GM23338 (cell line): ENCODE results near the gene MYDGF. TPM values are rescaled to one million over a fixed set of nuclear protein-coding genes. Genes with fewer than 3 reads are reported as not detected.

Experiments used
- ATAC-seq: fragments of 200-7000 bp; cut with Tn5 transposase; 3 replicates; pipeline ENCODE4 v1.9.1; 2020
- DNase-seq: peaks from one replicate; pipeline ENCODE4 v3.0.0-alpha.2; 2015; ENCODE audit warnings: low spot score
- H2AFZ ChIP-seq: fragments of 200-600 bp; sonication (generic); 2 replicates; pipeline ENCODE4 v1.8.0; 2016; ENCODE audit warnings: antibody characterized with exemption, mild to moderate bottlenecking, moderate library complexity
- H3F3A ChIP-seq: fragments of 200-600 bp; sonication (generic); replicated peaks from 2 replicates; pipeline ENCODE4 v1.8.0; 2017; ENCODE audit warnings: antibody characterized with exemption, mixed run types, low read depth
- H3K27ac ChIP-seq: fragments of 200-600 bp; sonication (generic); 2 replicates; pipeline ENCODE4 v1.6.1; 2016; ENCODE audit warnings: low read depth
- H3K27me3 ChIP-seq: fragments of 200-600 bp; sonication (generic); 2 replicates; pipeline ENCODE4 v1.8.0; 2016; ENCODE audit warnings: mild to moderate bottlenecking, mixed run types, moderate library complexity; ENCODE audit not compliant: insufficient read depth
- H3K36me3 ChIP-seq: fragments of 200-600 bp; sonication (generic); 2 replicates; pipeline ENCODE4 v1.8.0; 2016; ENCODE audit warnings: mild to moderate bottlenecking; ENCODE audit not compliant: insufficient read depth
- H3K4me1 ChIP-seq: fragments of 200-600 bp; sonication (generic); 2 replicates; pipeline ENCODE4 v1.8.0; 2016; ENCODE audit warnings: mild to moderate bottlenecking, moderate library complexity; ENCODE audit not compliant: insufficient read depth
- H3K4me2 ChIP-seq: fragments of 200-600 bp; sonication (generic); 2 replicates; pipeline ENCODE4 v1.7.1; 2017; ENCODE audit warnings: mixed run types
- H3K4me3 ChIP-seq: fragments of 200-600 bp; sonication (generic); 2 replicates; pipeline ENCODE4 v1.6.1; 2016; ENCODE audit warnings: mixed run types
- H3K79me2 ChIP-seq: fragments of 200-600 bp; sonication (generic); replicated peaks from 2 replicates; pipeline ENCODE4 v1.8.0; 2017; ENCODE audit warnings: mild to moderate bottlenecking; ENCODE audit not compliant: insufficient read depth
- H3K9me2 ChIP-seq: fragments of 200-600 bp; sonication (generic); 2 replicates; pipeline ENCODE4 v1.8.0; 2017; ENCODE audit not compliant: insufficient read depth
- H4K20me1 ChIP-seq: fragments of 200-600 bp; sonication (generic); replicated peaks from 2 replicates; pipeline ENCODE4 v1.8.0; 2017; ENCODE audit warnings: mild to moderate bottlenecking; ENCODE audit not compliant: insufficient read depth
- H3K27ac Mint-ChIP-seq: 2 replicates; pipeline ENCODE4 v1.8.0; 2020; ENCODE audit warnings: inconsistent platforms, mild to moderate bottlenecking, moderate library complexity, mixed read lengths
- H3K27me3 Mint-ChIP-seq: 3 replicates; pipeline ENCODE4 v1.8.0; 2022; ENCODE audit warnings: low read depth, mild to moderate bottlenecking, moderate library complexity, mixed read lengths, inconsistent platforms; ENCODE audit not compliant: insufficient read depth, poor library complexity
- H3K36me3 Mint-ChIP-seq: 3 replicates; pipeline ENCODE4 v1.8.0; 2021; ENCODE audit warnings: low read depth, mild to moderate bottlenecking, inconsistent platforms, moderate library complexity, mixed read lengths
- H3K4me1 Mint-ChIP-seq: 3 replicates; pipeline ENCODE4 v1.8.0; 2020; ENCODE audit warnings: mild to moderate bottlenecking, inconsistent platforms, mixed read lengths
- H3K4me3 Mint-ChIP-seq: 3 replicates; pipeline ENCODE4 v1.8.0; 2021; ENCODE audit warnings: moderate library complexity, mild to moderate bottlenecking, inconsistent platforms, mixed read lengths
- H3K9me3 Mint-ChIP-seq: 3 replicates; pipeline ENCODE4 v1.8.0; 2020; ENCODE audit warnings: moderate library complexity, mild to moderate bottlenecking, inconsistent platforms, mixed read lengths
- CREB1 ChIP-seq: fragments of 250-450 bp; sonication (Bioruptor Pico); IDR thresholded peaks from 2 replicates; pipeline ENCODE4 v1.5.0; 2020; ENCODE audit warnings: low read depth, mild to moderate bottlenecking, moderate library complexity
- CTCF ChIP-seq, 2 experiments: fragments of 200-600 bp in 1 of 2; sonication (generic) in 1 of 2; conservative IDR thresholded peaks; 2 replicates each; pipeline versions ENCODE4 v1.5.1 to v1.6.1; 2016 to 2017; ENCODE audit warnings: antibody characterized with exemption in 2 of 2, low read depth in 2 of 2, mild to moderate bottlenecking in 2 of 2, moderate library complexity in 1 of 2
- ETS1 ChIP-seq: IDR thresholded peaks from 2 replicates; pipeline ENCODE4 v1.6.1; 2016; ENCODE audit warnings: antibody characterized with exemption
- EZH2 ChIP-seq: fragments of 200-600 bp; sonication (generic); IDR thresholded peaks from one replicate; pipeline ENCODE4 v1.8.0; 2017; ENCODE audit warnings: antibody characterized with exemption, mild to moderate bottlenecking, low read depth; ENCODE audit not compliant: unreplicated experiment
- EZH2phosphoT487 ChIP-seq: fragments of 200-600 bp; sonication (generic); IDR thresholded peaks from one replicate; pipeline ENCODE4 v1.8.1; 2018; ENCODE audit warnings: antibody characterized with exemption; ENCODE audit not compliant: unreplicated experiment
- JUNB ChIP-seq: IDR thresholded peaks from one replicate; pipeline ENCODE4 v1.6.1; 2016; ENCODE audit warnings: antibody characterized with exemption; ENCODE audit not compliant: unreplicated experiment
- POLR2AphosphoS5 ChIP-seq: IDR thresholded peaks from 2 replicates; pipeline ENCODE4 v1.6.1; 2016; ENCODE audit warnings: antibody characterized with exemption, low read depth
- REST ChIP-seq: IDR thresholded peaks from one replicate; pipeline ENCODE4 v1.6.1; 2018; ENCODE audit warnings: antibody characterized with exemption; ENCODE audit not compliant: unreplicated experiment
- STAT1 ChIP-seq: IDR thresholded peaks from one replicate; pipeline ENCODE4 v1.6.1; 2016; ENCODE audit warnings: antibody characterized with exemption; ENCODE audit not compliant: unreplicated experiment
- ZNF114 ChIP-seq: fragments of 250-450 bp; sonication (Bioruptor Pico); IDR thresholded peaks from 2 replicates; pipeline ENCODE4 v1.5.0; 2020; ENCODE audit warnings: mild to moderate bottlenecking, moderate library complexity
- ZNF331 ChIP-seq: fragments of 250-450 bp; sonication (Bioruptor Pico); IDR thresholded peaks from 2 replicates; pipeline ENCODE4 v1.5.0; 2020; ENCODE audit warnings: low read depth, mild to moderate bottlenecking, moderate library complexity
- polyA plus RNA-seq: library from polyadenylated mRNA; unstranded; fragments of >200 nt; fragmentation: Nextera tagmentation; extraction: Ambion mirVana; gene quantifications from 2 replicates; pipeline ENCODE4 v1.2.1, GENCODE V29; 2016
- total RNA-seq: library from RNA; depleted of rRNA; stranded (reverse); fragments of >200 nt; shearing (Covaris generic); gene quantifications from 2 replicates; pipeline ENCODE4 v1.2.3, GENCODE V29; 2014

MYDGF gene
- total and polyA plus RNA-seq, 2 experiments from 2014 or later: 42.3 to 99.5 TPM

GRCh38 chr19:4693078-4693350 is 22.9 kb upstream of the MYDGF start:
- no peaks in the 10 kb centered on the region for H3F3A ChIP-seq
- no peaks in the 10 kb centered on the region; the same call in 1 of the 2 replicates for H4K20me1 ChIP-seq
- no peak overlapping the region for H3K4me2 ChIP-seq
- no peak overlapping the region for H3K27ac Mint-ChIP-seq
- H3K4me3 Mint-ChIP-seq: no peak overlapping the region
- TF ChIP-seq CTCF (conservative IDR thresholded peaks at IDR 0.05; ENCODE audit: low read depth in 2 of 2): no peak
- no peak for TF ChIP-seq POLR2AphosphoS5
- no peak for TF ChIP-seq EZH2phosphoT487
- TF ChIP-seq EZH2: no peak
- no peak for TF ChIP-seq ZNF114 (CRISPR knock-in tag)
- TF ChIP-seq ETS1: no peak
- TF ChIP-seq REST: no peak
- no peak overlapping the region for H3K27ac ChIP-seq
- peaks cover 49% of the 10 kb centered on the region for H3K36me3 Mint-ChIP-seq
- DNase-seq (no peak), ATAC-seq (no peak)
- H3K27me3 ChIP-seq: no peaks in the 10 kb centered on the region
- H3K36me3 ChIP-seq: peaks cover 15% of the 10 kb centered on the region
- H3K79me2 ChIP-seq: no peaks in the 10 kb centered on the region
- no peaks in the 10 kb centered on the region for H3K4me1 Mint-ChIP-seq
- no peak overlapping the region for H2AFZ ChIP-seq
- no peaks in the 10 kb centered on the region for H3K9me2 ChIP-seq
- H3K27me3 Mint-ChIP-seq: peaks cover 13% of the 10 kb centered on the region
- H3K4me1 ChIP-seq: no peaks in the 10 kb centered on the region
- H3K9me3 Mint-ChIP-seq: no peaks in the 10 kb centered on the region
- H3K4me3 ChIP-seq: no peak overlapping the region

GRCh38 chr19:4692251-4693077 is 22.3 kb upstream of the MYDGF start:
- H3K36me3 Mint-ChIP-seq: peaks cover 47% of the 10 kb centered on the region
- H3K27ac Mint-ChIP-seq: no peak overlapping the region
- H3K27me3 Mint-ChIP-seq: peaks cover 13% of the 10 kb centered on the region
- H3K4me3 Mint-ChIP-seq: no peak overlapping the region
- DNase-seq: no peak
- H3K27ac ChIP-seq: no peak overlapping the region
- no peak overlapping the region for H3K4me3 ChIP-seq
- H3K4me2 ChIP-seq: no peak overlapping the region
- H3K27me3 ChIP-seq: no peaks in the 10 kb centered on the region
- no peaks in the 10 kb centered on the region for H3K79me2 ChIP-seq
- H3K4me1 Mint-ChIP-seq: no peaks in the 10 kb centered on the region
- H3K36me3 ChIP-seq: peaks cover 15% of the 10 kb centered on the region
- H3K9me2 ChIP-seq: no peaks in the 10 kb centered on the region
- ATAC-seq: no peak
- no peaks in the 10 kb centered on the region for H3F3A ChIP-seq
- H3K4me1 ChIP-seq: no peaks in the 10 kb centered on the region
- H3K9me3 Mint-ChIP-seq: no peaks in the 10 kb centered on the region
- H2AFZ ChIP-seq: no peak overlapping the region
- H4K20me1 ChIP-seq: no peaks in the 10 kb centered on the region; the same call in 1 of the 2 replicates
- TF ChIP-seq STAT1 (no peak), EZH2phosphoT487 (no peak), POLR2AphosphoS5 (no peak), ZNF331 (no peak), CREB1 (CRISPR knock-in tag) (no peak), EZH2 (no peak), JUNB (no peak), REST (no peak), CTCF (conservative IDR thresholded peaks at IDR 0.05; ENCODE audit: low read depth in 2 of 2) (no peak)
